CD4-positive, alpha-beta T cell treated with Interleukin-17A for 4 hours (primary cell): ENCODE measurements around the gene TTC16.
A peak's percentile ranks its signal among the peaks of the same experiment; 100 is the strongest.

Experiments used
- DNase-seq: peaks from one replicate; pipeline ENCODE4 v3.0.0-alpha.2; 2020; ENCODE audit warnings: mixed read lengths

The TTC16 gene

GRCh38 chr9:127698386-127698785 is 17.5 kb upstream of the TTC16 start:
- DNase-seq: no peak

GRCh38 chr9:127698985-127699670 is 16.8 kb upstream of the TTC16 start:
- DNase-seq: peak; percentile 87

- DNase-seq: no peak
Observed at GRCh38 chr9:127700140-127700539, 15.7 kb upstream of the TTC16 start.

- no peak for DNase-seq
Observed at GRCh38 chr9:127700594-127701255, 15.2 kb upstream of the TTC16 start.

GRCh38 chr9:127703289-127703946 is 12.5 kb upstream of the TTC16 start:
- no peak for DNase-seq

GRCh38 chr9:127705577-127706379 is 10.1 kb upstream of the TTC16 start:
- no peak for DNase-seq

- DNase-seq: no peak
Observed at GRCh38 chr9:127706836-127707241, 9.0 kb upstream of the TTC16 start, which contains the start of gene CFAP157. Gene CFAP157, plus strand, starts transcription at chr9:127706988. Its CDS starts 44 bp downstream, at chr9:127707032.

GRCh38 chr9:127707766-127708165 is 8.1 kb upstream of the TTC16 start:
- peak; percentile 47 for DNase-seq

- no peak for DNase-seq
Observed at GRCh38 chr9:127708952-127709587, 6.8 kb upstream of the TTC16 start.

- no peak for DNase-seq
Observed at GRCh38 chr9:127710204-127710783, 5.6 kb upstream of the TTC16 start.

- no peak for DNase-seq
Observed at GRCh38 chr9:127711226-127711701, 4.6 kb upstream of the TTC16 start.

GRCh38 chr9:127711831-127712274 is 4.0 kb upstream of the TTC16 start:
- DNase-seq: no peak

- DNase-seq: no peak
Observed at GRCh38 chr9:127712371-127712770, 3.5 kb upstream of the TTC16 start.

GRCh38 chr9:127712867-127713266 is 3.0 kb upstream of the TTC16 start:
- no peak for DNase-seq

- no peak for DNase-seq
Observed at GRCh38 chr9:127714020-127714750, 1.7 kb upstream of the TTC16 start.

GRCh38 chr9:127714951-127715469 is 869 bp upstream of the TTC16 start:
- no peak for DNase-seq

GRCh38 chr9:127716412-127716811 is 533 bp downstream of the TTC16 start:
- DNase-seq: no peak

- DNase-seq: no peak
Observed at GRCh38 chr9:127717766-127718165, 1.9 kb downstream of the TTC16 start.

- DNase-seq: peak; percentile 57
Observed at GRCh38 chr9:127720031-127720864, 4.4 kb downstream of the TTC16 start.

GRCh38 chr9:127720865-127721227 is 5.0 kb downstream of the TTC16 start:
- DNase-seq: no peak
